ENCODE results near the gene S1PR4. TPM values are rescaled to one million over a fixed set of nuclear protein-coding genes. Genes with fewer than 3 reads are reported as not detected.

S1PR4 gene
- total and polyA plus RNA-seq, 12 donors: 0.24 to 3.3 (median 0.67) TPM

GRCh38 chr19:3133793-3134116 is 44.8 kb upstream of the S1PR4 start:
- Histone ChIP-seq H3K4me1 (peaks cover 0 to 41% (median 8%) of the 10 kb centered on the region in 9 donors), H3K9me3 (no peaks in the 10 kb centered on the region), H3K27ac (peak overlapping the region in 7 of 10 donors; percentile 23 to 91 (median 41)), H3K27me3 (no peaks in the 10 kb centered on the region), H3K4me3 (no peak overlapping the region), H3K36me3 (no peaks in the 10 kb centered on the region)
- intact Hi-C loops (cut with DNase I): no loop called here
- TF ChIP-seq CTCF (IDR thresholded peaks at IDR 0.05): no peak
- DNase-seq (no peak), ATAC-seq (peak in 1 of 8 donors; percentile 9)
- WGBS, 2 donors: 71% methylated on average over 4 of the region's 4 CpGs

- H3K4me1 ChIP-seq: peaks cover 0 to 51% (median 8%) of the 10 kb centered on the region in 9 donors
- ATAC-seq (peak in 5 of 8 donors; percentile 15 to 49 (median 43)), DNase-seq (peak in 1 of 2 donors; percentile 25)
- TF ChIP-seq CTCF (IDR thresholded peaks at IDR 0.05): no peak
- H3K27ac ChIP-seq: peak within 1 kb of the TSS in 8 of 10 donors; percentile 44 to 97 (median 54)
- intact Hi-C loops (cut with DNase I): no loop called here
- no peaks in the 10 kb centered on the region for H3K36me3 ChIP-seq
- WGBS, 2 donors: 72 to 74% methylated on average over 40 of the region's 40 CpGs
- peaks cover 0 to 13% (median 7%) of the 10 kb centered on the region in 11 donors for H3K9me3 ChIP-seq
- H3K4me3 ChIP-seq: peak within 1 kb of the TSS in 8 of 10 donors; percentile 12 to 65 (median 36)
- H3K27me3 ChIP-seq: no peaks in the 10 kb centered on the region
Observed at GRCh38 chr19:3135961-3136683, 42.4 kb upstream of the S1PR4 start, which contains the start of gene GNA15. Gene GNA15 (plus strand): TSS chr19:3136033. CDS start chr19:3136451, 418 bp downstream.

- DNase-seq (no peak), ATAC-seq (peak in 1 of 8 donors; percentile 28)
- Histone ChIP-seq H3K27me3 (no peaks in the 10 kb centered on the region), H3K4me3 (peak overlapping the region in 8 of 10 donors; percentile 12 to 65 (median 36)), H3K36me3 (no peaks in the 10 kb centered on the region), H3K4me1 (peaks cover 0 to 57% (median 11%) of the 10 kb centered on the region in 9 donors), H3K27ac (peak overlapping the region in 8 of 10 donors; percentile 43 to 97 (median 54)), H3K9me3 (peaks cover 0 to 13% (median 7%) of the 10 kb centered on the region in 11 donors)
- TF ChIP-seq CTCF (IDR thresholded peaks at IDR 0.05): no peak
- intact Hi-C loops (cut with DNase I): no loop called here
- 71 to 74% methylated on average over 16 of the region's 16 CpGs for WGBS, 2 donors
Observed at GRCh38 chr19:3136684-3137055, 41.9 kb upstream of the S1PR4 start.

- intact Hi-C loops (cut with DNase I): no loop called here
- H3K27me3 ChIP-seq: no peaks in the 10 kb centered on the region
- H3K9me3 ChIP-seq: peaks cover 0 to 13% (median 7%) of the 10 kb centered on the region in 11 donors
- peak overlapping the region in 7 of 10 donors; percentile 43 to 97 (median 55) for H3K27ac ChIP-seq
- H3K4me3 ChIP-seq: peak overlapping the region in 8 of 10 donors; percentile 12 to 65 (median 36)
- peaks cover 0 to 59% (median 15%) of the 10 kb centered on the region in 9 donors for H3K4me1 ChIP-seq
- WGBS, 2 donors: 26 to 37% methylated on average over 7 of the region's 7 CpGs
- no peaks in the 10 kb centered on the region for H3K36me3 ChIP-seq
- no peak for DNase-seq
- ATAC-seq: peak in 3 of 8 donors; percentile 9 to 43 (median 26)
- TF ChIP-seq CTCF (IDR thresholded peaks at IDR 0.05): no peak
Observed at GRCh38 chr19:3137119-3137518, 41.5 kb upstream of the S1PR4 start.

Data from heart right ventricle (tissue), 16 donors.